Hepatic stellate cell (primary cell): Measurements from ENCODE around the gene RNPS1.
"Not testable (repeated sequence)": the region's sequence is repeated elsewhere in the genome, so short reads cannot be mapped to it uniquely, and the experiment has no call there.

ENCODE experiments used
- DNase-seq: peaks from one replicate; pipeline ENCODE4 v3.0.0; 2011; ENCODE audit warnings: low spot score

Gene RNPS1

GRCh38 chr16:2257726-2258125 is 10.2 kb downstream of the RNPS1 start:
- DNase-seq: no peak

DNA sequence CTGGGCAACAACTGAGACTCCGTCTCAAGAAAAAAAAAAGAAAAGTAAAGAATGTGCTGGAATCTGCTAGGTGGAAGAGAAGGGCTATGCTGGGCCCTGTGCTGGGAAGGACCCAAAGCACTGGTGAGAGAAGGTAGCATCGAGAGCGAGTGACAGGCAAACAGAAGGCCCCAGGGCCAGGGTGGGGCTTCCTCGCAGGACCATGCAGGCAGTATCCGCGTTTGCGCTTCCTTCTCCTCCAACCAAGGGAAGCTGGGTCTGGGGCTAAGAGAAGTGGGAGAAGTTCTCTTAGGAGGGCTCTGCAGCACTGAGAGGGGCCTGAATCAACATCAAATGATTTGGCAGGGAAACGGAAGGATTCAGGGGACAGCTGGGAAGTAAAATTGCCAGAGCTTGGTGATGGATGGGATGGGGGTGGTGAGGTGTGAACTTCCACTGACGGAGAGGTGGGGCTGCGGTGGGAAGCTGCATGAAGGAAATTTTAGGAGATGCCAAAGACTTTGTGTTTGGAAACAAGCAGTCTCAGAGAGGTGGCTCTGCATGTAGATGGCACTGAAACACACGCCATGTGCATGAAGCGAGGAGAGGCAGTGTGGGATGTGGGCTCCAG is 11.3 kb downstream of the RNPS1 start:
- DNase-seq: no peak

DNA sequence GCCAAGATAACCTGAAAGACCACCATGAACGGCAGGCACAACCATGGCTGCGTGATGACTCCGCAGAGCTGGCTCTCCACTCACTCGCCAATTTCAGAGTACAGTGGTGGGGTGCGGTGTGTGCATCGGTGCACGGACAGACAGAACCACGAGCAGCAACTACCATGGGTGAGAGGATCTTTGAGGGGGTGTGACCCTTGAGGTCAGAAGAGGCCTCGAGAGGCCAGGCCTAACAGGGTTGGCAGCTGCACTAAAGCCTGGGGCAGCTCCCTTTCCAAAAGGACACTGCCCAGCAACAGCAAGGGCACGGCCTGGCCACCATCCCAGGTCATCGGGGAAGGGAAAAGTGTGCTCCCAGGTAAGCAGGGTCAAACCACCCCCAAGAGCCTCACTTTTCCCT is 14.6 kb downstream of the RNPS1 start:
- no peak for DNase-seq

- no peak for DNase-seq
These were observed 15.1 kb downstream of the RNPS1 start for GRCh38 chr16:2252806-2253148.

- DNase-seq: peak; percentile 99
These were observed 16.4 kb downstream of the RNPS1 start, which contains the start of gene ECI1 for GRCh38 chr16:2251296-2252111. ECI1 (minus strand) TSS chr16:2251587; CDS start chr16:2251566, 21 bp downstream.

- DNase-seq: no peak
These were observed 17.2 kb downstream of the RNPS1 start for GRCh38 chr16:2250652-2251295.

- DNase-seq: no peak
These were observed 21.5 kb downstream of the RNPS1 start for GRCh38 chr16:2246301-2246885.

GRCh38 chr16:2244926-2245795 is 22.8 kb downstream of the RNPS1 start:
- no peak for DNase-seq

GRCh38 chr16:2244301-2244700 is 23.6 kb downstream of the RNPS1 start:
- DNase-seq: no peak

- DNase-seq: no peak
These were observed 24.1 kb downstream of the RNPS1 start for GRCh38 chr16:2243781-2244180.

DNA sequence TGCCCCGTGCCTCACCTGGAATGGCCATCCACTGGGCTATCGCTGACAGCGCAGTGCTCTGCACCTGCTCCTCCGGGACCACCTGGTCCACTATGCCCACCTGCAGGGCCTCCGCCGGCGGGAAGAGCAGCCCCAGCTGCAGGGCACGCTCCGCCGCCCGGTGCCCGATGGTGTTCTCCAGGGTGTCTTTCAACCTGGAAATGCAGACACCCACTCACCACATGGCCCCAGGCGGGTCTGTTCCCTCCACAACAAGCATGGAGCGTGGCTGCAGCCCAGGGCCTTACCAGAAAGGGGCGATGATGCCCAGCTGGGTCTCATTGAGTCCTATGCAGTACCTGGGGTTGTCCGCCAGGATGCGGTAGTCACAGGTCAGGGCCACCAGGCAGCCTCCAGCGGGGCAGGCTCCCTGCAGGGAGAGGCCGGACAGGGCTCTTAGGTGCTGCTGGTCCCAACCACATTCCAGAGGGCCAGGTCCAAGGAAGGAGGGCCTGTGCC is 24.8 kb downstream of the RNPS1 start:
- DNase-seq: no peak

- DNase-seq: no peak
These were observed 25.3 kb downstream of the RNPS1 start for GRCh38 chr16:2242598-2242997.

GRCh38 chr16:2240331-2240730 is 27.6 kb downstream of the RNPS1 start:
- not testable (repeated sequence) for DNase-seq

GRCh38 chr16:2238838-2239675 is 28.9 kb downstream of the RNPS1 start:
- DNase-seq: no peak

DNA sequence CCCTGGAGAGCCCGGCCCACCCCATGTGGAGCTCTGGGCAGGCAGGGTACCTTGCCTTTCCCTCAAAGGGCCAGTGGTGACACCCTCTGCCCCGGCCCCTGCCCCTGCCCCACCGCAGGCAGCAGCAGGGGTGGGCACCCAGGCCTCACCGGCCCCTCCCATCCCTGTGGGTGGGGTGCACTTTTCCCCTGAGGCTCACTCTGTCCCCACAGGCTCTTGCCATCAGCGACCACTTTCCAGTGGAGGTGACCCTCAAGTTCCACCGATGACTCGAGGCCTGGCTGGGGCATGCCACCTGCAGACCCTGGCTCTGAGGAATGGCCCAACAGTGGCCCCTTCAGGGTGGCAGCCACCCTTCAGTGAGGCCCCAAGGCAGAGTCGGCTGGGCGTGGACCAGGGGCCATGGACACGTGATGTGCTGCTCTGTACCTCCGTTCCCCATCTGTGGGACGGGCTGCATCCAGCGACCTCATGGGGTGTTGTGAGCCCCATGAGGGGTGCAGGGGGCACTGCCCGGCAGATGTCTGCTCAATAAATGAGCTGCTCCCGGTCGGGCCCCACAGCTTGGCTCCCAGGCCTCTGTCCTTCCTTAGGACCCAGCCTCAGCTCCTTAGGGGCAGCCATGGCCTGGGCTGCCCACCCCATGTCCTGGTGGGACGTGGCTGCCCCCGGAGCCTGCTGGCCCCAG is 29.6 kb downstream of the RNPS1 start:
- DNase-seq: no peak

- DNase-seq: no peak
These were observed 30.3 kb downstream of the RNPS1 start for GRCh38 chr16:2237493-2238149.

DNA sequence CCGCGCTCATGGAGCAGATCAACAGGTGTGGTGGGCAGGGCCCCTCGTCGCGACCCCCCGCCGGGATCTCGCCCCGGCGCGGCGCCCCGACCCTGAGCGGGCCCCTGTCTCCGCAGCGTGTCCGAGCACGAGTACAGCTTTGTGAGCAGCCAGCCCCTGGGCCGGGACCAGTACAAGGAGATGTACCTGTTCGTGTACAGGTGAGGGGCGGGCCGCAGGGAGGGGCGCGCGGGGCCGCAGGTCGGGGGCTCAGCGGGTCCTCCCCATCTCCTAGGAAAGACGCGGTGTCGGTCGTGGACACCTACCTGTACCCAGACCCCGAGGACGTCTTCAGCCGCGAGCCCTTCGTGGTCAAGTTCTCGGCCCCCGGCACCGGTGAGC is 30.8 kb downstream of the RNPS1 start:
- DNase-seq: no peak

DNA sequence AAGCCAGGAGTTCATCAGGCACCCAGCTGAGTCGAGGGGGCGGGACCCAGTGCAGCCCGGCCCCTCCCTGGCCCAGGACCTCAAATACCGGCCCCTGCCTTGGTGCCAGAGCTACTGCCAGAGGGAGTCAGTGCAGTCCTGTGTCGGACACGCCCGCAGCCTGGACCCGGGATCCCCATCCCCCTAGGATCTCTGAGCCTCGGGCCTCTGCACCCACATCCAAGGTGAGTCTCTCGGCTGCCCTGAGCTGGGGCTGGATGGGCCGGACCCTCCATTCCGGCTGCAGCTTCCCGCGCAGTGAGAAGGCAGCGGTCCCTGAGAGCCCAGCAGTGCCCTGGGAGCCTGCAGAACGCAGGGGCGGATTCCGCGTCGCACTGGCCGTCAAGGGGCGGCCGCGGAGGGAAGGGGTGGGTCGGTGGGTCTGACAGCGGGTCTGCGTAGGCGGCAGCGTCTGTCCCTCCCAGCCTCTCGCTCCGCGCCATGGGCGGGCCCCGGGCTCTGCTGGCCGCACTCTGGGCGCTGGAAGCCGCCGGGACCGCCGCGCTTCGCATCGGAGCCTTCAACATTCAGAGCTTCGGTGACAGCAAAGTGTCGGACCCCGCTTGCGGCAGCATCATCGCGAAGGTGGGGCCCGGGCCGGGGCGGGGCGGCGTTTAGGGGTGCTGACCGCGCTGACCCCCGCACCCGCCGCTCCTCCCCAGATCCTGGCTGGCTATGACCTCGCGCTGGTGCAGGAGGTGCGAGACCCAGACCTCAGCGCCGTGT is 31.4 kb downstream of the RNPS1 start, which contains the start of gene DNASE1L2:
DNASE1L2 (plus strand) TSS at position 108 of the 765 bp plus-strand sequence; CDS start at position 481, 373 bp downstream.
- DNase-seq: peak; percentile 63
